Measurements from ENCODE around the gene TULP1.

- TF ChIP-seq CTCF (conservative IDR thresholded peaks at IDR 0.05; ENCODE audit: low read depth, low read length) (no peak), EZH2 (IDR thresholded peaks at IDR 0.05; ENCODE audit: borderline replicate concordance, low read depth, low read length, poor library complexity, severe bottlenecking) (no peak)
These were observed 51.4 kb downstream of the TULP1 start for GRCh38 chr6:35461270-35461669.

Measured in A673 (cell line).